A673 (cell line): ENCODE data around the gene ZNF689. TPM values are rescaled to one million over a fixed set of nuclear protein-coding genes. Genes with fewer than 3 reads are reported as not detected.

Source experiments
- BruUV-seq: library from RNA; stranded (reverse); fragments of 400-500 nt; replicated peaks from 2 replicates; lab custom pipeline; 2021; lab: Mats Ljungman, UMichigan
- CTCF ChIA-PET: fragments of 300-600 bp; sonication (Branson Sonifier 250); formaldehyde crosslinking; loops from one replicate; lab custom pipeline; 2022; ENCODE audit warnings: antibody characterized with exemption; lab: Charles Lee
- POLR2A ChIA-PET: fragments of 300-600 bp; sonication (Branson Sonifier 250); formaldehyde crosslinking; loops from one replicate; lab custom pipeline; 2022; ENCODE audit warnings: antibody characterized with exemption; ENCODE audit not compliant: low non-redundant PET; lab: Charles Lee
- DNase-seq: peaks from one replicate; pipeline ENCODE4 v3.0.0-alpha.2; 2015; ENCODE audit warnings: low spot score
- H3K27ac ChIP-seq: fragments of 200-600 bp; sonication (generic); 2 replicates; pipeline ENCODE4 v1.5.1; 2016; ENCODE audit warnings: mixed run types, low read depth, mild to moderate bottlenecking, mixed read lengths, antibody characterized with exemption, low read length; ENCODE audit not compliant: poor library complexity, severe bottlenecking
- H3K27me3 ChIP-seq: fragments of 200-600 bp; sonication (generic); replicated peaks from 2 replicates; pipeline ENCODE4 v1.6.1; 2017; ENCODE audit warnings: mixed run types, low read depth, mild to moderate bottlenecking, mixed read lengths, antibody characterized with exemption, low read length; ENCODE audit not compliant: insufficient read depth, poor library complexity
- H3K36me3 ChIP-seq: fragments of 200-600 bp; sonication (generic); 2 replicates; pipeline ENCODE4 v1.6.1; 2016; ENCODE audit warnings: mixed run types, mild to moderate bottlenecking, mixed read lengths, antibody characterized with exemption, low read length; ENCODE audit not compliant: insufficient read depth, poor library complexity, severe bottlenecking
- H3K4me1 ChIP-seq: fragments of 200-600 bp; sonication (generic); 2 replicates; pipeline ENCODE4 v1.6.1; 2017; ENCODE audit warnings: mixed run types, mild to moderate bottlenecking, mixed read lengths, antibody characterized with exemption, low read length; ENCODE audit not compliant: insufficient read depth, poor library complexity, severe bottlenecking
- H3K4me3 ChIP-seq: fragments of 200-600 bp; sonication (generic); 2 replicates; pipeline ENCODE4 v1.5.1; 2016; ENCODE audit warnings: low read depth, mixed run types, mild to moderate bottlenecking, mixed read lengths, low read length; ENCODE audit not compliant: poor library complexity, severe bottlenecking
- H3K9me3 ChIP-seq: fragments of 200-600 bp; sonication (generic); 2 replicates; pipeline ENCODE4 v1.6.1; 2016; ENCODE audit warnings: mixed run types, low read depth, mild to moderate bottlenecking, mixed read lengths, antibody characterized with exemption, low read length; ENCODE audit not compliant: poor library complexity, severe bottlenecking
- CTCF ChIP-seq: fragments of 300-800, 200-600 bp; sonication (generic); conservative IDR thresholded peaks from 2 replicates; pipeline ENCODE4 v1.5.1; 2017; ENCODE audit warnings: low read depth, mild to moderate bottlenecking, antibody characterized with exemption, low read length, moderate library complexity, mixed read lengths
- EZH2 ChIP-seq: fragments of 200-600 bp; sonication (generic); IDR thresholded peaks from 2 replicates; pipeline ENCODE4 v1.6.1; 2017; ENCODE audit warnings: borderline replicate concordance, low read depth, mild to moderate bottlenecking, mixed read lengths, antibody characterized with exemption, low read length; ENCODE audit not compliant: poor library complexity, severe bottlenecking
- intact Hi-C: fragments of 100-400 bp; cut with micrococcal nuclease; formaldehyde crosslinking; loops from one replicate; pipeline ENCODE4 v1.10.0; 2022; ENCODE audit not compliant: unreplicated experiment
- total RNA-seq: library from RNA; stranded (reverse); gene quantifications from 2 replicates; pipeline ENCODE4 v1.2.3, GENCODE V29; 2021

Gene ZNF689
- total RNA-seq, 1 experiment from 2014 or later: 21.1 TPM

- H3K27ac ChIP-seq: peak overlapping the region; percentile 72
- CTCF ChIA-PET: no interaction called here
Measured at GRCh38 chr16:30656974-30657865, 47.0 kb upstream of the ZNF689 start.

DNA sequence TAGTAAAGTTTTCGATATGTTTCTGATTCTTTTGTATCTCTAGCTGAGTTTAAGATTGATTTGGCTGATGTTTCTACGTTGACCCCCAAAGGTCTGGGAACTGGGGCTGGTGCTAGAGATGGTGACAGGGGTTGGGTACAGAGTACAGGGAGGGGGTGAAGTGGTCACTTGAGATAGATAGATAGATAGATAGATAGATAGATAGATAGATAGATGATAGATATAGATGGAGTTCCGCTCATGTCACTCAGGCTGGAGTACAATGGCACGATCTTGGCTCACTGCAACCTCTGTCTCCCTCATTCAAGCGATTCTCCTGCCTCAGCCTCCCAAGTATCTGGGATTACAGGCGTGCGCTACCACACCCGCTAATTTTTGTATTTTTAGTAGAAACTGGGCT lies 46.2 kb upstream of the ZNF689 start:
- ChIA-PET POLR2A (no interaction called here), CTCF (no interaction called here)
- Histone ChIP-seq H3K36me3 (peaks cover 38% of the 10 kb centered on the region), H3K4me1 (peaks cover 23% of the 10 kb centered on the region), H3K4me3 (no peak overlapping the region), H3K27ac (no peak overlapping the region), H3K27me3 (no peaks in the 10 kb centered on the region), H3K9me3 (no peaks in the 10 kb centered on the region)
- BruUV-seq: no TSS peak
- DNase-seq: no peak
- intact Hi-C loops: no loop called here
- TF ChIP-seq CTCF (no peak), EZH2 (no peak)

More at GRCh38 chr16:30656974-30657865, 47.0 kb upstream of the ZNF689 start:
- DNase-seq: no peak
- H3K4me1 ChIP-seq: peaks cover 20% of the 10 kb centered on the region
- no peaks in the 10 kb centered on the region for H3K27me3 ChIP-seq
- H3K4me3 ChIP-seq: peak overlapping the region; percentile 81
- no peak for TF ChIP-seq CTCF
- TF ChIP-seq EZH2: no peak
- POLR2A ChIA-PET: no interaction called here
- intact Hi-C loops: no loop called here
- H3K9me3 ChIP-seq: no peaks in the 10 kb centered on the region
- peaks cover 43% of the 10 kb centered on the region for H3K36me3 ChIP-seq
- no TSS peak for BruUV-seq

GRCh38 chr16:30655815-30656347 lies 45.7 kb upstream of the ZNF689 start:
- peaks cover 34% of the 10 kb centered on the region for H3K36me3 ChIP-seq
- intact Hi-C loops: no loop called here
- H3K4me1 ChIP-seq: peaks cover 20% of the 10 kb centered on the region
- no peak overlapping the region for H3K27ac ChIP-seq
- BruUV-seq: no TSS peak
- no peak for DNase-seq
- H3K9me3 ChIP-seq: no peaks in the 10 kb centered on the region
- POLR2A ChIA-PET: interaction anchor here (0.5 kb wide), 1 partner anchor 29 kb away, joined by 6 read pairs; no protein-coding TSS in a partner anchor
- H3K4me3 ChIP-seq: no peak overlapping the region
- CTCF ChIA-PET: no interaction called here
- TF ChIP-seq EZH2: no peak
- no peak for TF ChIP-seq CTCF
- H3K27me3 ChIP-seq: no peaks in the 10 kb centered on the region
